ENCODE data around the gene TMSB15C.
A peak's percentile ranks its signal among the peaks of the same experiment; 100 is the strongest.

DNA sequence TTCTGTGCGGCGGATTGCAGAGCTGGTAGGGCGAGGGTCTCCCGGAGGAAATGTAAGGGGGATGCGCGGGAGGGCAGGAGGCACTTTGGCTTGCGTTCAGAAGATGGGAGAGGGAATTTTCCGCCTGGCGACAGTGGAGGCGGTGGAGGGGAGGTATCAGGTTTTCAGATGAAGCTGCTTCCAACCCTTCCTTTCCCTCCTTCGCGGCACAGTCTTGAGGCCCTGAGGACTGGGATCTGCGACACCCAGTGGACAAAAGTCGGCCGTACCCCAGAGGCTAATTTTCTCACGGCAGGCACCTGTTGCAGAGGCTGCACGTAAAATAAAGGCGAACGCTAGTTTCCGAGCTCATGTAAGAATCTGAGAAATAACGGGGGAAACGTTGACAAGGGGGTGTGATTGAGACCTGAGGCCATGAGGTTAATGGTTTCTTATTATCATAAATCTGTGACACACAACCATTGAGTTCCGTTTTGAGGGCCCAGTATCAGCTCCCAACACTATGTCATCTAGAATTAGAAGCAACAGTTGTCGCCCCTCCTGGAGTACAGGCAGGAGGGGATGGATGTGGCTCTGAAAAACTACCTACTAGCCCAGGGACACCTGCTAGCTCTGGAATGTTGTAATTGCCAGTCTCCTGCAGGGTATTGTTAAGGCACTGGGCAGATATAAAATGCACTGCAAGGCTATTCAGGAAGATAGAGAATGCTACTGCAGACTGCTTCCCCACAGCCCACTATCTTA is 37.4 kb upstream of the TMSB15C start:
- no peak for TF ChIP-seq EZH2 (IDR thresholded peaks at IDR 0.05; ENCODE audit: low read length, missing control alignments)
- peak; percentile 18 to 53 for TF ChIP-seq CTCF (conservative IDR thresholded peaks at IDR 0.05 in 1 of 2, IDR thresholded peaks at IDR 0.05 in 1 of 2; ENCODE audit: low read depth in 1 of 2, low read length in 2 of 2)
